GM21576 (cell line): Measurements from ENCODE around the gene ZNF483.
A peak's percentile ranks its signal among the peaks of the same experiment; 100 is the strongest.
"Not testable (repeated sequence)": the region's sequence is repeated elsewhere in the genome, so short reads cannot be mapped to it uniquely, and the experiment has no call there.

Experiments used
- ATAC-seq: cut with Tn5 transposase; IDR thresholded peaks from one replicate; pipeline ENCODE4 v1.9.1; 2021; ENCODE audit warnings: mild to moderate bottlenecking, moderate library complexity; ENCODE audit not compliant: unreplicated experiment

ZNF483 gene

DNA sequence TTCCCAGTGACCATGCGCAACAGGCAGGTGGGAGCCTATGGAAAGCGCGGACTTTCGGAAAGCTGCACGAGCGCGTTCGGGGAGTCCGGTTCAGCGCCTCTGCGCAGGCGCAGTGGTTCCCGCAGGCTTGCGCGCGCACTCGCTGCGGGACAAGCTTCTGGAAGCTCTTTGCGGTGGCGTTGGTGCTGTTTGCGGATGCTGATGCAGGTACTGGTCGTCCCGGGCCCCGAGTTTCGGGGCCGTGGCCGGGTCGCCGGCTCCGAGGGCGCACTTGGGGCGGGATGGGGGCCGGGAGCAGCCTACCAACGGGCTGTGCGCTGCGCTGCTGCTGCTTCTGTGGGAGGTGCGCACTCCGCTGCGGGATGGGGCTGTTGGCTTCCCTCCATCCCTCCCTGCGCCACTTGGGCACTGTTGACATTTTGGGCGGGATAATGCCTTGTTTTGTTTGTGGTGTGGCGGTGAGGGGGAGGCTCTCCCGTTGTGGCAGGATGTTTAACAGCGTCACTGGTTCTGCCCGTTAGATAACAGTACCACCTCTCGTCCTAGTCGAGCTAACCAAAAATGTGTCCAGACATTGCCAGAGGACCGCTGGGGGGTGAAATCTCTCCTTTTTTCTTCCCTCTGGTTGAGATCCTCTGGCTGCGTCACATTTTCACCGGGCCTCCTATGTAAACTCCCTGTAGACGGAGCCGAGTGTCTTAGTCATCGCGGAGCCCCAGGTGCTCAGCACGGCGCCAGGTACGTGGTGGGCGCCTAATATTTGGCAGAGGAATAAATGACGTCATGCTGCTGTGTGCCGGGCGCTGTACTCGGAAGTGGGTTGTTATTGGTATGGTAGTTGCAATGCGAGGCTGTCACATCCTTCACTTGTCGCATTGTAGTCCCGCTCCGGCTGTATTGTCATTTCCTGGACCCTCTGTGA lies at the start of gene ZNF483:
ZNF483 (plus strand) TSS at position 124 of the 922 bp plus-strand sequence. CDS start 2,217 bp downstream, outside the sequence.
- ATAC-seq: peak; percentile 59

DNA sequence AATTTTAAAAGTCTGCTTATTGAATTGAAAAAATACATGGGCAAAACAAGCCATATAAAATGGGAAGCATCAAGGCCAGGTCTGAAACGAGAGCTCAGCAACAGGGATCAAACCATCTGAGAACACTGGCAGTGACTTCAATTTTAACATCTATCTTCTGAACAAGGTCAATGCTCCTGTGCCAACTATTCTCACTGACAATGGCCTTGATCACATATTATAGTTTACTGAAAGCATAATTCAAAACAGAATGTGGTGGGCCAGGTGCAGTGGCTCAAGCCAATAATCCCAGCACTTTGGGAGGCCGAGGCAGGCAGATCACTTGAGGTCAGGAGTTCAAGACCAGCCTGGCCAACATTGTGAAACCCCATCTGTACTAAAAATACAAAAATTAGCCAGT lies 49.8 kb upstream of the ZNF483 start:
- ATAC-seq: no peak

DNA sequence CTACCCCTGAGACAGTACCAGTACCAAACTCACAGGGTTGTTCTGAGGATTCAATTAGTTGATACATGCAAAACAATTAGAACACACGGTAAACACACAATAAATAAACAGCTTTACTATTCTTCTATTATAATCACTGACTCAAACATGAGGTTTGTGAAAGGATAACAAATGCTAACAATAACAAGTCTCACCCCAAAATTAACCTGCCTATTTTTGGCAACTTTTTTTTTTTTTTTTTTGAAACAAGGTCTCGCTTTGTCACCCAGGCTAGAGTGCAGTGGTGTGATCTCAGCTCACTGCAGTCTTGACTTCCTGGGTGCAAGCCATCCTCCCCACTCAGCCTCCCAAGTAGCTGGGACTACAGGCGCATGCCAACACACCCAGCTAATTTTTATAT lies 47.3 kb upstream of the ZNF483 start:
- no peak for ATAC-seq

DNA sequence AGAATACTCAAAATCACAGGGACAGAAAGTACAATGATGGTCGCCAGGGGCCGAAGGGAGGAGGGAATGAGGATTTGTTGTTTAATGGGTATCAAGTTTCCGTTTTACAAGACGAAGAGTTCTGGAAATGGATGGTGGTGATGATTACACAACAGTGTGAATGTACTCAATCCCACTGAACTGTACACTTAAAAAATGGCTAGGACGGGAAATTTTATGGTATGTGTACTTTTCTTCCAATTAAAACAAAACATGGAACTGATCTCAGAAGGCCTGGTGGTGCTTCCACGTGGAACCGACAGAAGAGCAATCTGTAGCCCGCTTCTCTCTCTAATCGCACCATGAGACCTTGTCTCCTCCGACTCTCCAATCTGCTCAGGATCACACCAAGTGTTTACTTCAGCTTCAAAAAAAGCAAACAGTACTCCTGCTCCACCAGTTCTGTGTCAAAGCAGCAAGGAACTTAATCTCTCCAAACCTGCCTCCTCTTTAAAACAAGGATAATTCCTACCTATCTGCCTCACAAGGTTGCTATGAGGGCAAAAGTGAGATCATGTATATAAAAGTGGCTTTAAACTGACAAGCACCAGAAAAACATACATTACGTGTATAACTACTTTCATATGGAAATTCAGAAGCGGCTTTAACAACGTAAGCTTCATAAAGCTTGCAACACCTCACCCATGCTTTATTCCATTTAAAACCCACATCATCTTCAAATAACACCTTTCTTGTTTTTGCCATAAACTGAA lies 42.9 kb upstream of the ZNF483 start:
- no peak for ATAC-seq

DNA sequence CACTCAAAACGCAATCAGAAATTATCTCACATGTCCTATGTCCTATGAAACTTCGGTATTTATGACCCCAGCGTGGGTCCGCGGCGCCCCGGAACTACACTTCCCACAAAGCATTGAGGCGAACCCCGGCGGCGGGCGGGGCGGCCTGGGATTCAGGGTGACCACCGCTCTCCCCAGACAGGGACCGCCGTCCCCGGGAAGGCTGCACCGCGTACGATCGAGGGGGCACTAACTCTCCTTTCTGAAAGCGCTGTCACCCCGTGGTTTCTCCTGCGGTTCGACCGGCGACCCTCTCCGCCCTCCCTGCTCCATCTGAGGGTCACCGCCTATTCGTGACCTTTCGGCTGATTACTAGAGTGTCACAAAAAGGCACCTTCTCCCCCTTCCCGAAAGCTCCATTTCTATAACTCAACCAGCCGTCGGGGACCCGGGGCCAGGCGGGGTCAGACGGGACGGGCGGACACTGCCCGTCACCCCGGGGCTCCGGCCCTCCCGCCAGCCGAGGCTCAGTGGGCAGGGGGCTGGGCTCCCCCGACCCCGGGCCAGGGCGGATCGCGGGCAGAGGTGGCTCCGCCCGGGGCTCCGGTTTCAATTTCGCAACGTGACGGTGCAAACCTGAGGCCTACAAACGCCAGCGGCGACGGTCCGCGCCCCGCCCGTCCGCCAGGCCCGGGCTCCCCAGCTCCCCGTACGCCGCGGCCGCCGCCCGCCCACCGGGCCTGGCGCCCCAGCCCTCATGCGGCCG lies 42.1 kb upstream of the ZNF483 start:
- ATAC-seq: peak; percentile 60

DNA sequence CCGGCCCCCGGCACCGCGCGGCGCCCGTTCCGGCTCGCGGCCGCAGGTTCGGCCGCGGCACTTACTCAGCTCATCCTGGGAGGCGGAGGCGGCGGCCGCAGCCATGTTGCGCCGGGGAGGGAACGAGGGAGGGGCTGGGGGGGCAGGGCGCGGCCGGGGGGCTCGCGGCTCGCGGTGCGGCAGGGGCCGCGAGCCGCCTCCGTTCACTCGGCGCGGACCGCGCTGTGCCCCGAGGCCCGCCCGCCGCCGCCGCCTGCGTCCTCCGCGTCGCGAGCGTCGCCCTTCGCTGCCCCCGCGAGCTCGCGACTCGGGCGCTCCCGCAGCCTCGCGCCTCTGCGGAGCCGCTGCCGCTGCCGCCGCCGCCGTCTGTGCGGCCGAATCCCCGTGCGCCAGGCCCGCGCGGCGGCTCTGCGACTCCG lies 41.5 kb upstream of the ZNF483 start:
- ATAC-seq: peak; percentile 21

DNA sequence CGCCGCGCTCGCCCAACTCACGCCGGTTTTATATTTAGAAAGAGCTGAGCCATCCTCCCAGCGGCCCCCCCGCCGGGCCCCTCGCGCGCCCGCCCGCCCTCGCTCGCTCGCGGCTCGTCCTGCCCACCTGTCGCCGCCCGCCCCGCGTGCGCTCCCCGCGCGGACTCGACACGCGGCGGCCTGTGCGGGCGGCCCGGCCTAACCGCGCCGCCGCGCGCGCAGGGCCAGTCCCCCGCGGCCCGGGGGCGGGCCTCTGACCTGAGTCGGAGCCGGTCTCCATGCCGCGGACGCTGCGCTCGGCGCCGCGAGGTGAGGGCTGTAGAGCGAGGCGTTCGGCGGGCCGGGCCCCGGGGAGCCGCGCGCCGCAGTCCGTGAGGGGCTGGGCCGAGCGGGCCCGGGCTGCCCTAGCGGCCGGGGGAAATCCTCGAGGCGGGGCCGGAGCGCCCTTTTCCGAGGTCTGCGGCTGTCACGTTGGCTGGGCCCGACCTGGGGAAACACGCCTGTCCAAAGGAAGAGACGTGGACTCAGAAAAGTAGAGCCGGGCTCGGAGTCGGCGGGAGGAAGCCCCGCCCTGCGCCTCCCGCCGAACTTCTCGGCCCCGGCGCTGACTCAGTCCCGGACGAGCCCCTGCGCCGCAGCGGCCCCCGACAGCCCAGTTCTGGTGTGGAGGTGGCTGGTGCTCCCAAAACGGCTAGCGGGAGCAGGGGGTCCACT lies 41.0 kb upstream of the ZNF483 start, which contains the start of gene ECPAS:
ECPAS (minus strand) TSS at position 526 of the 714 bp plus-strand sequence. CDS start 11,465 bp downstream, outside the sequence.
- ATAC-seq: peak; percentile 53

DNA sequence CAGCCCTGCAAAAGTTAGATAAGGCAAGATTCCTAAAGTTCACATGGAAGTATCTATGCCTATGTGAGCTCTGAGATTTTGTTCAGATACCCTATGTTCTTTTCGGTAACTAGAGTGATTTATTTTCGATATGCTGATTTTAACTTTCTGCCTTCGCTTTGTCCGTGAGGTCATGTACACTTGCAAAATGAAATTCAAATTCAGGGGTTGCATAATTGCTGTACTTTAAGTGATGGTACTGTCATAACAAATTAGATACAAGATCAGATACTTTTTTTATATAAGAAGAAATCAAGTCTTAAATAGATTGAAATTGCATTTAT lies 40.4 kb upstream of the ZNF483 start:
- ATAC-seq: no peak

DNA sequence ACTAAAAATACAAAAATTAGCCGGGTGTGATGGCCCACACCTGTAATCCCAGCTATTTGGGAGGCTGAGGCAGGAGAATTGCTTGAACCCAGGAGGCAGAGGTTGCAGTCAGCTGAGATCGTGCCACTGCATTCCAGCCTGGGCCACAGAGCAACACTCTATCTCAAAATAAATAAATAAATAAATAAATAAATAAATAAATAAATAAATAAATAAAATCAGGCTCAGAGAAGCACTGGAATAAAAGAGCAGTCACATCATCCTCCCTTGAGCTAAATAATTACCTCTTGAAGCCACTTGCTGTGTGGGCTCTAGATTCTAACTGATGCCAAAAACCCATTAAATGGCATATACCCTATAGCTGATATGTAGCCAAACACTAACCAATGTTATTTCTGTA lies 27.8 kb upstream of the ZNF483 start:
- not testable (repeated sequence) for ATAC-seq

DNA sequence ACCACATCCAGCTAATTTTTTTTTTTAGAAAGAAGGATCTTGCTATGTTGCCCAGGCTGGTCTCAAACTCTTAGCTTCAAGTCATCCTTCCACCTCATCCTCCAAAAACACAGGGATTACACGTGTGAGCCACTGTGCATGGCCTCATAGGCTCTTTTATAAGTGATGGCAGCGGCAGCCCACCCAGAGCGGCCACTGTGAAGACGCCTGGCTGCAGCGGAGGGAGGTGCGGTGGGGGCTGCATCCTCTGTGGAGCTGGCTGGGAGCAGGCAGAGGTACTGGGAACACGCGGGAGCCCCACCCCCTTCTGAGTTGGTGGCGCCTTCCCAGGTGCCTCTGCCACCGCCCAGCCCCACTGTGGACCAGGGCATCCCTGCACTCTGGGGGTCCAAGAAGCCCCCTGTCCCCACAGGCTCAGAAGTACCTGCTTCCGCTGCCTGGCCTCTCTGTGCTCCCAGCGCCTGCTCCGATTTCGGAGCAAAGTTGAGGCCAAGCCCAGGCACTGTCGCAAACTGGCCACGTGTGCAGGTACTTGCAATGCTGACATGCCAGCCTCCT lies 23.9 kb upstream of the ZNF483 start:
- no peak for ATAC-seq

DNA sequence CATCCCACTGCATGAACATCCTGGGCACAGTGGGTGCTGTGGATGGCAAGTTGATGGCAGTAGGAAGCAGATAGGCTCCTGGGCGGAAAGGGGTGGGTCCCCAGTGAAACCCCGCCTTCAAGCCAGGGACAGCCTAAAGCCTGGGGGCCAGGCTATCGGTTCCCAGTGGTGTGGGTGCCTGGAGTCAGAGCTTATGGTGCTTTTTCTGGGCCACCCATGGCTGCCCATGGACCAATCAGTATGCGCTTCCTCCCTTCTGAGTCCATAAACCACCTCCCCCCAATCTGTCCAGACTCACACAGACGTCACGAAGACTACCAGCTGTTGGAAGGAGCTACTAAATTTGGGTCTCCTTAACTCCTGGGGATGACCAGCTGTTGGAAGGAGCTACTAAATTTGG lies 23.3 kb upstream of the ZNF483 start:
- ATAC-seq: no peak

DNA sequence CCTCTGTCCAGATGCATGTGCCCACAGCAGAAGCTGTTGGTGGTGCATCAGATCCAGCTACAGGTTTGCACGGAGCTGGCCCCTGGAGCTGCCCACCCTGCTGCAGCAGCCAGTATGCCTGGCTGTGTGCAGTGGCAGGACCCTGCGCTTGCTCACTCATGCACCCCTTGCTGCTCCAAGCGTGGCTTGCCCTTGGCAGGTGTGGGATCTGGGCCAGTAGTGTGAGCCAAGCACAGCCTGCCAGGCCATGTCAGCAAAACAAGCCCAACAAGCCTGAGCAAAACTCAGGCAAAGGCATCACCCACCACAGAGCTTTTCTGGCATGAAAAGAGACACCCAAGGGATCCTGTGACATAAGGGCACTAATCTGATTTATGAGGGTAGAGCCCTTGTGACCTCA lies 22.5 kb upstream of the ZNF483 start:
- no peak for ATAC-seq

DNA sequence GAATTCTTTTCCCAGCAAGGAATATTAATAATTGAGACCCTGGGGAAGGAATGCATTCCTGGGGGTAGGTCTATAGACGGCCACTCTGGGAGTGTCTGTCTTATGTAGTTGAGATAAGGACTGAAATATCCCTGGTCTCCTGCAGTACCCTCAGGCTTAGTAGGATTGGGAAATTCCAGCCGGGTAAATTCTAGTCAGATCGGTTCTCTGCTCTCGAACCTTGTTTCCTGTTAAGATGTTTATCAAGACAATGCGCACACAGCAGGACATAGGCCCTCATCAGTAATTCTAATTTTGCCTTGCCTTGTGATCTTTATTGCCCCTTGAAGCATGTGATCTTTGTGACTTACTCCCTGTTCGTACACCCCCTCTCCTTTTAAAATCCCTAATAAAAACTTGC lies 13.4 kb upstream of the ZNF483 start:
- not testable (repeated sequence) for ATAC-seq

DNA sequence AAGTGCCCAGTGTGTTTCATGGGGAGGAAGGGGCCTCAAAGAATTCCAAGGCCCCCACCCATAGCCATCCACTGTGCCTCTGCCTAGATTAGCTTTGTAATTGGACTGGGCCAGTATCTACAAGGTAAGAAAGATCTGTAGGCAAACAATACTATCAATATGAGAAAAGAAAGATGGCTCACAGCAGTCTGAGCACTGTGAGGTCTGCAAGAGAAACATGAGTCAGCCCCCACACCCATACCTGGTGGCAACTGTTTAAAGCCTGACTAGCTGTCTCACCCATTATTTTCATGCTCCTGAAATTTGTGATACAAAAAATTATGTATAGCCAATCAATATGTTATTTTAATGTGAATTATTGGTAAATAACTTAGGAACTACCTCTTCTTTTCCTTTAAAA lies 10.0 kb upstream of the ZNF483 start:
- no peak for ATAC-seq

DNA sequence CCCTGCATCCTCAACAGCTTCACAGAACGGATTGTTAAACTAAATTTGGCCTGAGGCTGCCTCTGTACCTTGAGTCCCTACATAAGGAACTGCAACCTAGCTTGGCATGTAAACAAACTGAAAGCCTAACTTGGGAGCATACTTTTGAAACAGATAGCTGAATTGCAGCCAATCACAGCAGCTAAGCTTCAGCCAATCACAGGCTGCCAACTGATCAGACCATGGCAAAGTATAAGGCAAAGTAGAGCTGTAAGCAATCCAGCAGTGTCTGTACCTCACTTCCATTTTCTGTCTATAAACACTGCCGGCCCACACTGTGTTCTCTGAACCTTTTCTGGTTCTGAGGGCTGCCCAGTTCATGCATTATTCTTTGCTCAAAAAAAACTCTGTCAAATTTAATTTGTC lies 8.9 kb upstream of the ZNF483 start:
- no peak for ATAC-seq

DNA sequence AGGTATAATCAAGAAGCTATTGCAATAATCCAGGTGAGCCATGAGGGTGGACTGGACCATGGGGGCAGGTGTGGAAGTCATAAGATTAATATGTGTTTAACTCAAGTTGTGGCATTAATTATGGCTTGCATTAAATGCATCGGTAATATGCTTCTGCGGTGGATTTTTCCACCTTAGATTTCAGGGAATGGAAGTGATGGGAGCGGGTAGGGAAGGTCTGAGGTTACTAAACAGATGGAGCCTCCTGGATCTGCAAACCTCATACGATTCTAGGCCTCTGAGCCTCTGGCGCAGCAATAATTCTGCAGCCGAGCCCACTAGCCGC lies 286 bp upstream of the ZNF483 start:
- ATAC-seq: no peak

DNA sequence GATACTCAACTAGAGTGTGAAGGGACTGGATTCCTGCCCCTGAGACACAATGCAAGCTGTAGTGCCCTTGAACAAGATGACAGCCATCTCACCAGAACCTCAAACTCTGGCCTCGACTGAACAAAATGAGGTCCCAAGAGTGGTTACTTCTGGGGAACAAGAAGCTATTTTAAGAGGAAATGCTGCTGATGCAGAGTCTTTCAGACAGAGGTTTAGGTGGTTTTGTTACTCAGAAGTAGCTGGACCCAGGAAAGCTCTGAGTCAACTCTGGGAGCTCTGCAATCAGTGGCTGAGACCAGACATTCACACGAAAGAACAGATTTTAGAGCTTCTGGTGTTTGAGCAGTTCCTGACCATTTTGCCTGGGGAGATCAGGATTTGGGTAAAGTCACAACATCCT lies 2.4 kb downstream of the ZNF483 start:
- ATAC-seq: no peak

DNA sequence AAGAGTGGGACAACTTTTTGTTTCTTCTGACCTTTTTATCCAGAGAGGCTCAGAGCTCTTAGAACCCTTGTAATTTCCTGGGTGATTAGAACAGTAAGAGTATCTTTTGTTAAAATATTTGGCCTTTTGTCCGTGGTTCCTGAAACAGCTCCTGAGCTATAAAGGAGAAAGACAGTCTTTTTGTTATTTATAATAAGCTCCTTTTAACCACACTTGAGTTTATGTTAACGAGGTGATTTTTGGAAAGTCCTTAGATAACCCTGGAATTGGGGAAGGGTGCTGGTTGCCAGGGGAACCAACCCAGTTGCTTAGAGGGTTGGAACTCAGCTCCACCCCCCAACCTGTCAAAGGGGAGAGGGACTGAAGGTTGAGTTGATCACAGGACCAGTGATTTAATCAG lies 4.8 kb downstream of the ZNF483 start:
- ATAC-seq: no peak

DNA sequence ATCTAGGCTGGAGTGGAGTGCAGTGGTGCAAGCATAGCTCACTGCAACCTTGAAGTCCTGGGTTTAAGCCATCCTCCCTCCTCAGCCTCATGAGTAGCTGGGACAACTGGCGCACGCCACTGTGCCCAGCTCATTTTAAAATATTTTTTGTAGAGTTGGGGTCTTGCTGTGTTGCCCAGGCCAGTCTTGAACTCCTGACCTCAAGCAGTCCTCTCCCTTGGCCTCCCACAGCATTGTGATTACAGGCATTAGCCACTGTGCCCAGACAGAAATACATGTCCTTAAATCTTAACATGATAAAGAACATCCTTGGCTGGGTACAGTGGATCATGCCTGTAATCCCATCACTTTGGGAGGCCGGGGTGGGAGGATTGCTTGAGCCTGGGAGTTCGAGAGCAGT lies 6.7 kb downstream of the ZNF483 start:
- no peak for ATAC-seq

DNA sequence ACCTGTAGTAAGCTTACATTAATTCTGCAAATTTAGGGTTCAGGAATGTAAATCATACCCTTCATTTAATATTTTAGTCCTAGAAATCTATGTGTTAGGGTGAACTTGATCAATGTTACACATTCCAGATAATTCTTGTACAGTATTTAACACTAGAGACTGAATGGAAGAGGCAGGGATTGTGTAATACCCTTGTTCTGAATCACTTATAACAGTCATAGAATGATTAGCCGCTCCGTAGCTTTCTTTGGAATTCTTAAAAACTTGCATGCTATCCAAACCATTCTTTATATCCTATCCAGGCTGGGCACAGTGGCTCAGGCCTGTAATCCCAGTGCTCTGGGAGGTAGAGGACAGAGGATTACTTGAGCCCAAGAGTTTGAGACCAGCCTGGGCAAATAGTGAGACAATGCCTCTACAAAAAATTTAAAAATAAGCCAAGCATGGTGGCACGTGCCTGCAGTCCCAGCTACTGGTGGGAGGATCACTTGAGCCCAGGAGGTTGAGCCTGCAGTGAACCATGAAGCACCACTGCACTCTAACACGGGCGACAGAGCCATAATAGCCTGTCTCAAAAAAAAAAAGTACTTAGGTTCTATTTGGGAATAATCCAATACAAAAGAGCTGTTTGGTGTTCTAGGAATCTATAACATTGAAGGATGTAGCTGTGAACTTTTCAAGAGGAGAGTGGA lies 8.3 kb downstream of the ZNF483 start:
- ATAC-seq: no peak
